SKM-1 treated with dmso at 0.1 percent for 144 hours (cell line): ENCODE results near the gene ACP3.
"Not testable (repeated sequence)": the region's sequence is repeated elsewhere in the genome, so short reads cannot be mapped to it uniquely, and the experiment has no call there.

Experiments
- DNase-seq: peaks from one replicate; lab custom pipeline; 2025; ENCODE audit not compliant: unreplicated experiment; lab: John Stamatoyannopoulos, UW

ACP3 gene

DNA sequence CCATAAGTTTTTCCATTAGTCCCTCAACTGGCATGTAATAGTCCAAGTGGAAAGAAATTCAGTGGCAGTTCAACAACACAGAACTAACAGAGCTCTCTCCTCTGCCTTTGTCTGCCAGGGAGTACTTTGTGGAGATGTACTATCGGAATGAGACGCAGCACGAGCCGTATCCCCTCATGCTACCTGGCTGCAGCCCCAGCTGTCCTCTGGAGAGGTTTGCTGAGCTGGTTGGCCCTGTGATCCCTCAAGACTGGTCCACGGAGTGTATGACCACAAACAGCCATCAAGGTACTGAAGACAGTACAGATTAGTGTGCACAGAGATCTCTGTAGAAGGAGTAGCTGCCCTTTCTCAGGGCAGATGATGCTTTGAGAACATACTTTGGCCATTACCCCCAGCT is 39.4 kb downstream of the ACP3 start:
- no peak for DNase-seq

DNA sequence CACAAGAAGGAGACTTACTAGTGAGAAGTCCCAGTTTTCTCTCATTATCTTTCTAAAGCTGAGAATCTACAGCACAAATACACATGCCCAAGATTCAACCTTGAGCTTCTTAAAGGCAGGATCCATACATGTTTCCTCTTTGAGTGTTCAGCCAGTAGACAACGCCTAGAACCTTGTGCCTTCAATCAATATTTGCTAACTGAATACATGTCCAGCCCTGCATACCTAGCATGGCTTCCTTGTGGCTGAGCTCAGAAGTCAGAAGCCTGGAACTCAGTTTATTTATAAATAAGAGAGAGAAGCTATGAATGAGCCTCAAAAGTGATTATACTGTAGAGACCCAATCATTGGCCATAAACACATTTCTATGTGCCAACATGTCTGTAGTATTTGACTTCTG is 43.5 kb downstream of the ACP3 start:
- DNase-seq: no peak

DNA sequence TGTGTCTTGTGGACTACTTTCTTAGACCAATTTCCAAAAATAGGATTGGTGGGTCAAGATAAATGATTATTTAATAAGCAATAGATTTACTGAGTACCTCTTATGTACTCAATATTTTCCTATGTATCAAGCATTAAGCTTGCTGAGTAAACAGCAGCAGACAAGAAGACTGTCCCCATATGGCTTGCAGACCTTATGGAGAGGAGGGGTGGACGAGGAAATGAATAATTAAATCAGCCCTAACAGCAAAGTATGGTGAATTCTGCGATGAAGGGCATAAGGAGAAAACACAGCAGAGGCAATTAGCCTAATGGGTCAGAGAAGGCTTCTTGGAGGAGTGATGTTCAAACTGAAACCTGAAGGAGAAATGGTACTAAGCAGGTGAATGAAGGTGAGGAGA is 45.1 kb downstream of the ACP3 start:
- DNase-seq: no peak

DNA sequence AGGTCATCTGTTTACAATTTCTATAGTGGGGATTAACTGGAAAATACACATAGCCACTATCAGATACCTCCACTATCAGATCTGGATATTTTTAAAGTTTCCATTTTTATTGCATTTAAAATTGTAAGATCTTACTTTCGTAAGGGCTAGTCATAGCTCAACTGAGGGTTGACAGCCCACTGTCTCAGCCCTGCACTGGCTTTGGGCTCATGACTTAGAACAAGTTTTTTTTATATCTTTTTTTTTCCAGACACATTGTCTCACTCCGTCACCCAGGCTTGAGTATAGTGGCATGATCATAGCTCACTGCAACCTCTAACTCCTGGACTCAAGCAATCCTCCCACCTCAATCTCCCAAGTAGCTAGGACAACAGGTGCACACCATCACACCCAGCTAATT is 51.3 kb downstream of the ACP3 start:
- no peak for DNase-seq

DNA sequence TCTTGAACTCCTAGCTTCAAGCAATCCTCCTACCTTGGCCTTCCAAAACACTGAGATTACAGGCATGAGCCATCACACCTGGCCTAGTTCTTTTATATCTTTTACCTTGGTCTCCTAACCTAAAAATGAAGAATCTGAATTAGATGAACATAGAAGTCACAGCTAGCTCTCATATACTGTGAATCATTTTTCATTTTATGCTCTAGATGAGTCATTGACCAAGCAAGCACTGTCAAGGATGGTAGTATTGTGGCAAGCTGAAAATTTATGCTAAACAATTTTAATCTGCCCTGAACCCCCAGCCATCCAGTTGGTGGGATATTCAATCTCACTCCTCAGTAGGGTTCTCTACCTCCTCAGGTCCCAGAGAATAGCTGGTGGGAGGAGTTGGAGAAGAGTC is 51.8 kb downstream of the ACP3 start:
- no peak for DNase-seq

DNA sequence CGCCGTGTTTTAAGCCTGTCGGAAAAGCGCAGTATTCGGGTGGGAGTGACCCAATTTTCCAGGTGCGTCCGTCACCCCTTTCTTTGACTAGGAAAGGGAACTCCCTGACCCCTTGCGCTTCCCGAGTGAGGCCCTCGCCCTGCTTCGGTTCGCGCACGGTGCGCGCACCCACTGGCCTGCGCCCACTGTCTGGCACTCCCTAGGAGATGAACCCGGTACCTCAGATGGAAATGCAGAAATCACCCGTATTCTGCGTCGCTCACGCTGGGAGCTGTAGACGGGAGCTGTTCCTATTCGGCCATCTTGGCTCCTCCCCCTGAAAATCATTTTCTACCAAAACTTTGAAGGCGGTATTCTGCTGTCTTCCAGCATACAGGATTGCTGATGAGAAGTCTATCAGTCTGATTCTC is 59.7 kb downstream of the ACP3 start:
- not testable (repeated sequence) for DNase-seq

DNA sequence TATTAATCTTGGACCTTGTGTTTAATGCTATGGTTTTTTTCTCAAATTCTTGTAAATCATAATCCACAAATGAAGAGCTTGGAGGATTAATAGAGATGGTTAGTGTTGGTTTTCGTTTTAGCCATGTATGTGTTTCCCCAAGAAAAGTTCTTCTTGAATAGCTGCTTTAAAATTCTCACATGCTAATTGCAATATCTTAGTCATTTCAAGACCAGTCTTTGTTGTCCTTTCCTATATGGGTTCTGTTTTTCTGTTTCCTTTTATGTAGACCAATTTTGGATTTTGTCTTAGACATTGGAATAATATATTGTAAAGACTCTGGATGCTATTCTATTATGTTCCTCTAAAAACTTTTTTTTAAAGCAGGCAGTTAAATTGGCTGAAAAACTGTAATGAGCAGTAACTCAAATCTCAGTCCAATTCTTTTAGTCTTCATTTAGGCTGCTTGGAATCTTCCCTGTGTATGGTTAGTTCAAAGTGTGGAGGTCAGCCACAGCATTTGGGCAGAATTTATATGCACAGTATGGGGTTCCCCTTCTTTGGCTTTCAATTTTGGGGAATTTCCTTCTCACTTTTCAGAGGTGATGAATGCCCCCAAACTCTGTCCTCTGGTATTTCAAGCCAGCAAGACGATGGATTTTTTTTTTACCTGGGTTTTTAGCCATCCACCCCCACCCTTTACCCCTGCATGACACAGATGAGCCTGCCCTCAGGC is 61.0 kb downstream of the ACP3 start:
- no peak for DNase-seq

DNA sequence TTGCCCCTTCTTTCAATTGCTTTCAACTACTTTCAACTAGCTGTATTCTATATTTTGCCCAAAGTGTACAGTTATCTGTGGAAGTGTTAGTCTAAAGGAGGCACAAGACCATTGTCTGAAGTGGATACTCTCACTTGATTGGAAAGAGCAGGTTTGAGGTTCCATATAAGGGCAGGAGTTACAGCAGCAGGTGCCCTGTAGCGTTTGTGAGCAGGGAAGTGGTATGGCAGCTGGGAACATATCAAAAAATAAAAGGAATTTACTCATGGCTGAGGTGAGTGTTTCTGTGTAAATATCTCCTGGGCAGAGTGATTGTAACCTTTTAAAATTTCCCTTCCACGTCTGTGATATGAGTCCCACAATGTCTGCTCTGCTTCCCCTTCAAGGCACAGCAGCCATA is 61.6 kb downstream of the ACP3 start:
- no peak for DNase-seq

DNA sequence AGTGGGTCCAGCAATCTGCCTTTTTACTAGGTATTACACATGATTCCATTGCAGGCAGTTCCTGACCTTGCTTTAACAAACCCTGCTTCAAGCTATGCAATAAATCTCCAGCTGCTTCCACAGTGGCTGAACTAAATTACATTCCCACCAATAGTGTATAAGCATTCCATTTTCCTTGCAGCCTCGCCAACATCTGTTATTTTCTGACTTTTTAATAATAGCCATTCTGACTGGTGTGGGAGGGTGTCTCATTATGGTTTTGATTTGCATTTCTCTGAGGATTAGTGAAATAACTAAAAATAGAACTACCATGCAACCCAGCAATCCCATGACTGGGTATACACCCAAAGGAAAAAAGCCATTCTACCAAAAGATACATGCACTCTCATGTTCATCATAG is 63.7 kb downstream of the ACP3 start:
- DNase-seq: no peak

DNA sequence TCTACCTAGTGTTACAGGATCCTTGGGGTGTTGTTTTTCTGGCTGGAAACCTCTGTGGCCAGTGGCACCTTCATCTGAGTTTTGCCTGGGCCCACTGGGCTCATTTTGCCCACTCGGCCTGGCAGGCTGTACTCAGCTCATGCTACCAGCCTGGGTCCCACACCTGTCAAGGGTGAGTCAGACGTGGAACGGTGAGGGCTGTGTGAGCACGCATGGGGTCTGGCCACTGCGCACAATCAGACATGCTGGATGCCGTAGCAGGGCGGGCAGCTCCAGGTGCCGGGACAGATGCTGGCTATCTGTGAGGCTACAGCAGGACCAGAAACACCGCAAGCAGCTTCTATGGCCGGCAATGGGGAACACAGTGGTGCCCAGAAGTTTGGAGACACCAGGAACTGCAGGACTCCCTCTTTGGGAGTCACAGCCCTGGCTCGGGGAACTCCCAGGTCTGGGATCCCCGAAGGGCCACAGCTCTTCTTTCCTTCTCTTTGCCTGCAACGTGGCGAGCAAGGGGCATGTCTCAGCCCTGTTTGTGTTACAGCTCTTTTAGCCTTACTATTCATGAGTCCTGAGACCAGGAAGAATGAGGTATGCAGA is 64.2 kb downstream of the ACP3 start:
- DNase-seq: no peak

DNA sequence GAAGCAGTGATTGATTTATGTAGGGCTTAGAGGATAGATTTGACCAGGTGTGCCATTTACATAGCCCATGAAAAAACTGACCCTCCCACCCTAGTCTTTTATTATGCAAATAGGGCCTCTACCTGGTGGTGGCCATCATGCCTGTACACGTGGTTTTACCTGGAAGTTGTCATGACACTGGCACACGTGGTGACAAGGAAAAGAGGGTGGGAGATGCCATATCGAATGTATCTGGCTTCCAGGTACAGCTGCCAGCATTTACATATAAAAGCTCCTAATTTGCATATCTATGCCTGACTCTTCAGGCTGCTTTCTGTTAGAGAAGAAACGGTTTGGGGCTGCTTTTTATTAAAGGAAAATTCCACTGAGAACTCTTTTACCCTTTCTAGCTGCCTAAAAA is 65.1 kb downstream of the ACP3 start:
- no peak for DNase-seq

DNA sequence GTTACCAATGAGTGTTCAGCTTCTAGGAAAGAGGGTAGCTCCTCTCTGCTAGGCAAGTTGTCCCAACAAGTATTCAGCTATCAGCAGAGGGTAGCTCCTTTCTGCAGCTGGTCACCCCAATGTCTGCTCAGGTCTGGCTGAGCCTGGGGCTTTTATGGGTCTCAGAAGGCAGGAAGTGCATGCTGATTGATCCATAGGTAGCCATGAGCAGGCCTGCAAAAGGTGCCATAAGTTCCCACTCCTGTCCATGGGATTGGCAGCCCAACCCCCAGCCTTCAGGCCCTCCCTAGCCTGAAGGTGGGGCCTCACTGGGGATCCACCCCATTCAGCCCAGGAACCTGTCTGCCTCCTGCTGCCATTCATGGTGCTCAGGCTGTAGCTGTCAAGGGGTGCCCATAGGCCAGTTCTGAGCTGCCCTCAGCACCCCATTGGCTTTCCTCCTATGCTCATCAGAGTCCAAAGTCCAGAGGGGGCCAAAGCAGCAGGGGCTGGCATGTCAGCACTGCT is 65.5 kb downstream of the ACP3 start:
- DNase-seq: no peak

DNA sequence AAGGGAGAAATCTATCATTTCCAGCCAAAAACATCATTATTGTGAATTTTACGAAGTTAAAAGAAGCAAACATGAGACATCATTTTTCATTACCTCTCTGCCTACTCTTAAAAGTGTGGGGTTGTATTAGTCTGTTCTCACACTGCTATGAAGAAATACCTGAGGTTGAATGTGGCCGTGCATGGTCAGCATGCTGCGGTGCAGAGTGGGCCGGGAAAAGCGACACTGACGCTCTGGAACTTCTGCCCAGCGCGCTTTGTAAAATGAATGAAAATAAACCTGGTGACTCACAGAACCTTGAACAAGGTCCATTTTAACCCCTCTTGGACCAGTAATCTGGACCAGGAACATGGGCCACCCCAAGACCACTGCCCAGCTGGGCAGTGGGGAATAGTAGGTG is 69.1 kb downstream of the ACP3 start:
- no peak for DNase-seq

DNA sequence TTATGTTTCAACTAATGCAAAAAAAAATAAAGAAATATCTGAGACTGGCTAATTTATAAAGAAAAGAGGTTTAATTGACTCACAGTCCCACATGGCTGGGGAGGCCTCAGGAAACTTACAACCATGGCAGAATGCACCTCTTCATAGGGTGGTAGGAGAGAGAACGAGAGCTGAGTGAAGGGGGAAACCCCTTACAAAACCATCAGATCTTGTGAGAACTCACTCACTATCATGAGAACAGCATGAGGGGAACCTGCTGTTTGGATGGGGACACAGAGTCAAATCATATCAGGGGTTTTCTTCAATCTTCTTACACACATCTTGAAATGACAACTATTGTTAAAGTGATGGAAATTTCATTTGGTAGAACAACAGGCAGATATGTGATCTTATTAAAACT is 75.5 kb downstream of the ACP3 start:
- DNase-seq: not testable (repeated sequence)

DNA sequence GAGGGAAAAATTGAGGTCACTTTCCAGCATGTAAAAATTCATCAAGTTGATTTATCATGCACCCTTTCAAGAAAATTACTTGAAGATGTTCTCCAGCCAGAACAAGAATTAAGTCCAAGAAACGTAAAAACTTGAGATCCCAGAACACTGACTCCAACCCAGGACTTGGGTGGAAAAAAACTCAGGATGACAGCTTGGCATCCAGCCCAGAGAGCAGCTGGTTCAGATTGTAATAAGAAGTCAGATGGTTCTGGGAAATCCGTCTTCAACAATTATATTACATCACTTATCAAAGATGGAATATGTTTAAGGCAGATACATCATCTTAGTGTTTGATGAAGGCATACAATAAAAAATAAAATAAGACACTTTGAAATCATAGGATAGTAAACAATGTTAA is 77.1 kb downstream of the ACP3 start:
- no peak for DNase-seq

DNA sequence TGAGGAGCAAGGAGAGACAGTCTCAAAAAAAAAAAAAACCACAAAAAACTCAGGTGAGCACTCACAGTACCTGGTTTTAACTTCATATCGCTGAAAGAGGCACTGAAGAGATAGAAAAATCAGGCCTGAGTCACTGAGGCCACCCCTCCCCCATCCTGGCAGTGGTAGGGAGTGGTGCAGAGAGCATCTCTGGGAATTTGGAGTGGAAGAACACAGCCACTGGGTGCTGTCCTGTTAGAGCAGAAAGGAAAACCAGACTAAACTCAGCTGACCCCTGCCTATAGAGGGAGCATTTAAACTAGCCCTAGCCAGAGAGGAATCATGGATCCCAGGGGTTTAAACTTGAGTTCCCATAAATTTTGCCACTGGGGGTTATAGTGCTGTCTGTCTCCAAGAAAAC is 77.9 kb downstream of the ACP3 start:
- no peak for DNase-seq

DNA sequence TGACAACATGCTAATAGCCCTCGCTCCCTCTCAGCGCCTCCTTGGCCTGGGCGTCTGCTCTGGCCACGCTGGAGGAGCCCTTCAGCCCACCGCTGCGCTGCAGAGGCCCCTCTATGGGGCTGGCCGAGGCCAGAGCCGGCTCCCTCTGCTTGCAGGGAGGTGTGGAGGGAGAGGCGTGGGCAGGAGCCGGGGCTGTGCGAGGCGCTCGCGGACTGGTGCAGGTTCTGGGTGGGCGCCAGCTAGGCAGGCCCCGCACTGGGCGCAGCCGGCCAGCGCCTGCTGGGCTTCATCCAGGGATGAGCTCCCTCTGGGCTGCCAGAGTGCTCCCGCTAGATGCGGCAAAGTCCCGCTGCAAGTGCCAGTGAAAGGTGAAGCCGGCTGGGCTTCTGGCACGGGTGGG is 79.0 kb downstream of the ACP3 start:
- no peak for DNase-seq

DNA sequence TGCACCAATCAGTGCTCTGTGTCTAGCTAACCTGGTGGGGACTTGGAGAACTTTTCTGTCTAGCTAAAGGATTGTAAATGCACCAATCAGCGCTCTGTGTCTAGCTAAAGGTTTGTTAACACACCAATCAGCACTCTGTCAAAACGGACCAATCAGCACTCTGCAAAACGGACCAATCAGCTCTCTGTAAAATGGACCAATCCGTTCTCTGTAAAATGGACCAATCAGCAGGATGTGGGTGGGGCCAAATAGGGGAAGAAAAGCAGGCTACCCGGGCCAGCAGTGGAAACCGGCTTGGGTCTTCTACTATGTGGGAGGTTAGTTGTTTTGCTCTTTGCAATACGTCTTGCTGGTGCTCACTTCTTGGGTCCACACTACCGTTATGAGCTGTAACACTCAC is 79.6 kb downstream of the ACP3 start:
- DNase-seq: not testable (repeated sequence)

DNA sequence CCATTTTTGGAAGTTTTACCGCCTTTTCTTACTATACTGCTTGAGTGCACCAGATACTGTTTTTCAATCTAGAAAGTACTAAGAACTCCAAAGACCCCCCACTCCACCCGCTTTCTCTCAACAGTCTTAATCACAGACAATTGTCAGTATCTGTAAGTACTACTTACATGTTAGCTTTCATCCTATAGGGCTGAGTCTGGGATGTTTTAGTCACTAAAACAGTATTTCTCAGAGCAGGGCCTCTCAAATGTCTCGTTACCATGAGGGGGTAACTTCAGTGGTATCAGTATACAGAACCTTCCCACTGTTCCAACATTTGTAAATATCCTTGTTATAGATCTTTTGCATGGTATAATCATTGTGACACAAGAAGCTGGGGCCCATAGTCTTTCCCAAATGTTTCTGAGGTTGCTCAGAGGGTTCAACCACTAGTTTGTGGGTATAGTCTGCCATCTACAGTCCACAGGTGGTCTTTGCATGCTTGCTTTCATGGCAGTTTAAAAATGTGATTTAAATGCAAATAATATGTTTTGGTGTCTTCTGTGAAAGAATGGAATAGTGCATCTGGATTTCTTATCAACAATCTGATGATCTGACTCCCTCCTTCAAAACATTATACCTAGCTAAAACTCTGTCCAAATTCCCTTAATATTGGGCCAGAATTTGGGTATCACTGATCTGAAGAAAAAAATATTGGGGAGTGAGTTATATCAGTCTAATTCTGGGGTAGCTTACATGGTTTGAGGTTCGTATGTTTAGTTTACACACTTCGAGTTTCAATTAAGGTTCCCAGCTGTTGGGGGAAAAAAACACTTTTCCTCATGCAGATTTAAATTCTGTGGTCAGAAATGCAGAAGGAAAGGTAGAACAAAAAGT is 82.1 kb downstream of the ACP3 start:
- peak; percentile 38 for DNase-seq

DNA sequence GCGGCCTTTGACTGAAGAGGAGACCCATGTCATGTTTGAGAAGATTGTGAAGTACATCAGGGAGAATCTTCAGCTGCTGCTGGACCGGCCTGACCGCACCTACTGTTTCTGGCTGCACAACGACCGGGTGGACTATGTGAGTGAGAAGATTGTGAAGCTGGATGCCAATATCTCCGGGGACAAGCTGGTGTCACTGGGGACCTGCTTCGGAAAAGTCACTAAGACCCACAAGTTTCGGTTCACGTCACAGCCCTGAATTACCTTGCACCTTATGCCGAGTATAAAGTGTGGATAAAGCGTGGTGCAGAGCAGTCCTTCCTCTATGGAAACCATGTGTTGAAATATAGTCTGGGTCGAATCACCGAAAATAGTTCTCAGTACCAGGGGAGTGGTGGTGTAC is 84.0 kb downstream of the ACP3 start:
- DNase-seq: no peak

DNA sequence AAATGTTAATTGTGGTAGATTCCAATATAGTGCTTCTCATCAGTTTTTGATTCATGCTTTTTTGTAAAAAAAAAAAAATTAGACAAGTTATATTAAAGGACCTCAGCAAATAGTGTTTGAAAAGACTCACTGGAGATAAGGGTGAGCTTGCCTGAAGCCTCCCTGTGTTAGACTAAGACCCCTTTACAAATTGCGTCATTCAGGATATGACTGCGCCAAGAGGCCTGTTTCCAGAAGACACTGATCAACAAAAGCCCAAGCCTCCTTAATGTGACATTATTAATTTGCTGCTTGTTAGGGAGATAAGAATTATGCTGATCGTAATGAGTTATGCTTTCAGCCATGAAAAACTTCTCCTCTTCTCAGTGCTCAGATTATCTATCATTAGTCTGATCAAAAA is 87.1 kb downstream of the ACP3 start:
- DNase-seq: no peak

DNA sequence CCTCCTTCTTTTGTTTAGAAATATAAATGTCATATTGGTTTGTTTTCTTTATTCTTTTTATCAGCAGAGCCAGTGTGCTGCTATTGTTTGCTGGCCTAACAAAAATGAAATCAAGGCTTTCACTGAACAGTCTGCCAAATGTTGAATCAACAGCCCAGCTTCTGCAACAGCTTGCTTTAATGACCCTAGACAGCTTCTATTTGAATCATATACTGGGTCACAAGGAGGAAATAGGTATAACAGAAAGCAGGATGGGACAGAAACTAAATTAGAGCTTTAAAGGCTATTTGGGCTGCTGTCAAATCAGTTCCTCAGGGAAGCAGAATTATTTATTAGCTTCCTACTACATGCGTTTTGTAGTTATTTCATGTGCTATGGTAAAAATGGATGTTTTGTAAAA is 88.0 kb downstream of the ACP3 start:
- no peak for DNase-seq
